Endometrium (tissue), 2 donors: ENCODE data around the gene KLHL30.

Source experiments
- FAIRE-seq: peaks from 2 replicates; lab custom pipeline; 2012; peaks lifted over from hg19 to GRCh38; lab: Jason Lieb, UNC
- donor health status: control.
- donor health status: control.

Gene KLHL30

DNA sequence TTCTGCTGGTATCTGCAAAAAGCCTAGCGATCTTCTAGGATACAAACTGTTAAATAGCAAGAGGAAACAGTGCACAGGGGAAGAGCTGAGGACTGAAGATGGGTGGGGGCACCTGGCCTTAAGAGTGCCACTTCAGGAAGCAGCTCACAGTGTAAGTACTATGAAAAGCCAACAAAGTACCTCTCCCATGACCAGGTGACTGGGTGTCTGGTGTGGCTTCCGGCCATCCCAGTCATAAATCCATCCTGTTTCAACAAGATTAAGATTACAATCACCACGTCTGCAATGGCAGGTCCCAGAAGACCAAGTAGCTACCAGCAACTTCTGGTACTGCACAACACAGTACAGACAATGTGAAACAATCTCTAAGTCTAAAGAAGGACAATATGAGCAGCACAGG is 36.2 kb downstream of the KLHL30 start:
- FAIRE-seq = no peak

DNA sequence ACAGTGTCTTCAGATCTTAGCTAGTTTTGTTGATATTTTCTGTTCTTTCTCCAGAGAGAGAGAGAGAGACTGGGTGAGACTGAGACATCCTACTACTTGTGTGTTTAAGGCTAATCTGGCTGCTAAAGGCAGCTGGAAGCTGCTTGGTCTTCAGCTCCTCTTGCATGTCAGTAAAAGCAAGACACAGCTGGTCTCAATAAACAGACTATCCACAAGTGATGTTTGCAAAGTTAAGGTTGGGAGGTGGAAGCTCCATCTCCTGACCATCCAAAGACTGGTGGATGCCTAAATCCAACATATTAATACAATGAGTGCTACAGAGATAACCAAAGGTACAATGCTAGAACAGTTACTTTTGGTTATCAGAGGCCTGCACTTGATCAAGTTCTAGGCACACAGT is 38.1 kb downstream of the KLHL30 start:
- FAIRE-seq = no peak

DNA sequence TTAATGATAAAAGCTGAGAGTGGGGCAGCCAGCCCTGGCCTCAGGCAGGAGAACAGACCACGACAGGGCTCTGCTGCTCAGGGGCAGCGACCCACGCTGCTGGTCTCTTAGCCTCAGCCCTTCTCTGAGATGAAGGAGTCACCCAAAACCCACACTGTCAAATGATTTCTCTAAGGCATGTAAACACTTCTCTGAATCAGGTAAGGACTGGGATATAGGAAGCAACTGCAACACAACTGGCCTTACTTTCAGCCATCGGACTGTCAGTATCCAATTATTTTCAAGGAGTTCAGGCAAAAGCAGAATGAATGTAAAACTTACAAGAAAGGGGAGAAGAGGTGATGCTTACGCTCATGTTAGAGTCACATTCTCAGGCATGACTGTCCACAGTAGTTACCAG is 42.1 kb downstream of the KLHL30 start:
- no peak for FAIRE-seq

DNA sequence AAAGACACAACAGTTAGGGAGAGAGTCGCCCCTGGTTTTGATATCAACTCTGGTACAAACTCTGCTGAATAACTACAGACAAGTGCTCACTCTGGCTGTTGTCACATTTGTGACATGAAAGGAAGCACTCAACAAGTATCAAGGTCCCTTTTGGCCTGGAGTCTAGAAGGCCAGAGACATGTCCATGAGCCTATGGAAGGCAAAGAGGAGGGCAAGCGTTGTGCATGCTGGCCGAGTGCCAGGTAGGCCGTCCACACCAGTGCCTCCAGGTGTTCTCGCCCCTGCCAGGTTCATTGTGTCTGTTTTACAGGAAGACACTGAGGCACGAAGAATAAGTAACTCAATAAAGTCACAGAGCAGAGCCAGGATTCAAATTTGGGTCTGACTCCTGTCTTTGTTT is 43.9 kb downstream of the KLHL30 start:
- no peak for FAIRE-seq

DNA sequence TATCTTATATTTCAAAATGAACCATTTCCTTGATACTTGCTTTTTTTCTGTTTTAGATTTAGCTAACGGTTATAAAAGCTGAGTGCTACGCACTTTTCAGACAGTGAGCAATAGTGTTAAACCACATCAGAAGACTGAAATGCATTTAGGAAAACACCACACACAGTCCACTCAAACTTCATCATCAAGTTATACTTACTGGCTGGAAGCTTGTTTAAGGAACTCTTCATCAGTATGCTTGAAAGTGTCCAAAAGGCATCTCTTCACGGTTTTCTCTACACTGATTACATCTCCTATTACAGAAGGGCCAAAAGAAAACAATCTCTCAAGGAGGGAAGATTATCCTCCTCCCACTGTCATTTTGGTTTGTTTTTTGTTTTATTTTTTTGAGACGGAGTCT is 45.4 kb downstream of the KLHL30 start:
- no peak for FAIRE-seq

DNA sequence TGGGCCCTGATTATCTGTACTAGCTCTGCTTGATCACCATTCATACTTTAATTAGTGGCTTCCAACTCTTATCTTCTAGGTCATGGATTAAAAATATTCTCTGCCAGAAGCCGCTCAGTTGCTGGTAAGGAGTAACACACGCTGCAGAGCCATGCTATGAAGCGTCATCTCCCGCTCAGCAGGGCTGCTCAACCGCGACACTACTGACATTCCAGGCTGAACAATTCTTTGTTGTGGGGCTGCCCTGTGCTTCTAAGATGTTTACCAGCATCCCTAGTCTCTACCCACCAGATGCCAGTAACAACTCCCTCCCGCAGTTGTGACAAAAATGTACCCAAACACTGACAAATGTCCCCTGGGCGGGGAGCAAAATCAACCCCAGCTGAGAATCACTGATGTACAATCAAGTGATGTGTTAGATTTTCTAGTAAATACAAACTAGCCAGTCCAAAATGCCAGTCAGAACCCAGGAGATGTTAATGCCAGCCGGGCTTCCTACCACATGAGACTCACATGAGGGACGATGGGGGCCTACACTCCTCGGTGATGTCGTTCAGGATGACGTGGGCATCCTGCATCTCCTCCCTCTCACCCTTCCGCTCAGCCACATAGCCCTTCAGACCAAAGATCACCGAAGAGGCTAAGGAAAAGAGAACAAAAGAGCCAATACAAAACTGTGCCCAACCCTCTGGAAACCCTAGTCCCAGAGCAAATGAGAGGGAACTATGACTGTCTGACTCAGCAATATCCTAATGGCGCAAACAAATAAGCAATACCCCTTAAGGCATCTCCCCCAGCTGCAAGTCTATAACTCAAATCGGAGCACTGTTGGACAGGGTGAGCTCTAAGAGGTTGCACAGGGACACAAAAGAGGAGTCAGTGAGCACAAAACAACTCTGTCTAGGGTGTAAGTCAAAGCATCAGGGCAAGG is 49.4 kb downstream of the KLHL30 start:
- FAIRE-seq = no peak

DNA sequence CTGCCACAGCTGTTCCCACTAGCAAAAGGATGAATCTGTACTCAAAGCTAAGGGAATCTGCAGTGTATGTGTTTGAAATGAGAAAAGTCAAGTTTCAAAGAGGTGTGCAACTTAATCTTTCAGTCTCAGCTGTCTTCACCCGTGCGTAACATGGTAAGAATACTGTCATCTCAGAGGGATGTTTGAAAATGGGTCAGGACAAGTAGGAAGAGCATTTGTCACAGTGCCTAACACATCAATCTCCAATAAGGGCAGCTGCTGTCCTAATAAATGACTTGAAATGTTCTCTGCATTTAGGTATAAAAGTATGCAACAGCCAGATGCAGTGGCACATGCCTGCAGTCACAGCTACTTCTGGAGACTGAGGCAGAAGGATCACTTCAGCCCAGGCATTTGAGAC is 52.0 kb downstream of the KLHL30 start:
- no peak for FAIRE-seq
